HAP-1 (cell line): ENCODE measurements around the gene CHMP3.

ENCODE experiments used
- DNase-seq, 2 experiments: peaks; one replicate each; pipeline ENCODE4 v3.0.0-alpha.2; 2016 to 2020; ENCODE audit warnings: low spot score in 2 of 2
- H3K27me3 ChIP-seq: fragments of 250-450 bp; sonication (Bioruptor Pico); 2 replicates; pipeline ENCODE4 v1.5.1; 2020; ENCODE audit warnings: low read depth, mild to moderate bottlenecking, moderate library complexity
- H3K36me3 ChIP-seq: fragments of 250-450 bp; sonication (Bioruptor Pico); replicated peaks from 2 replicates; pipeline ENCODE4 v1.5.1; 2020; ENCODE audit warnings: mild to moderate bottlenecking
- H3K4me1 ChIP-seq: fragments of 250-450 bp; sonication (Bioruptor Pico); 2 replicates; pipeline ENCODE4 v1.5.1; 2020; ENCODE audit warnings: mild to moderate bottlenecking
- H3K4me3 ChIP-seq: fragments of 250-450 bp; sonication (Bioruptor Pico); 2 replicates; pipeline ENCODE4 v1.5.1; 2020; ENCODE audit warnings: mild to moderate bottlenecking, moderate library complexity
- H3K9me3 ChIP-seq: fragments of 250-450 bp; sonication (Bioruptor Pico); 2 replicates; pipeline ENCODE4 v1.5.1; 2020; ENCODE audit warnings: mild to moderate bottlenecking, moderate library complexity
- in situ Hi-C: fragments of 300-500 bp; cut with MboI; formaldehyde crosslinking; loops from 3 replicates; pipeline ENCODE4 v1.14.3; 2020; ENCODE audit warnings: low sequenced_read_pairs, inconsistent platforms, mixed read lengths

The CHMP3 gene

DNA sequence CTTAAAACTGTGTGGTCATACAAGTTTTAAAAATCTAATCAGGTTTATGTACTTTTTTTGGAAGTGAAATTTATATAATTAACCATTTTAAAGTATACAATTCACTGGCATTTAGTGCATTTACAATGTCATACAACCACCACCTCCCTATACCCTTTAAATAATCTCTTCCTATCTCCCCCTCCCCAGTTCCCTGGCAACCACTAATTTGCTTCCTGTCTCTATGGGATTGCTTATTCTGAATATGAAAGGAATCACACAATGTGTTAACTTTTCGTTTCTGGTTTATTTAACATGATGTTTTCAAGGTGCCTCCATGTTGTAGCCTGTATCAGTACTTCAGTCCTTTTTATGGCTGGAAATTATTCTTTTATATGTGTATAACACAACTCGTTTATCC lies 19.4 kb downstream of the CHMP3 start:
- H3K9me3 ChIP-seq = peaks cover 10% of the 10 kb centered on the region
- no peaks in the 10 kb centered on the region for H3K27me3 ChIP-seq
- in situ Hi-C loops = no loop called here

DNA sequence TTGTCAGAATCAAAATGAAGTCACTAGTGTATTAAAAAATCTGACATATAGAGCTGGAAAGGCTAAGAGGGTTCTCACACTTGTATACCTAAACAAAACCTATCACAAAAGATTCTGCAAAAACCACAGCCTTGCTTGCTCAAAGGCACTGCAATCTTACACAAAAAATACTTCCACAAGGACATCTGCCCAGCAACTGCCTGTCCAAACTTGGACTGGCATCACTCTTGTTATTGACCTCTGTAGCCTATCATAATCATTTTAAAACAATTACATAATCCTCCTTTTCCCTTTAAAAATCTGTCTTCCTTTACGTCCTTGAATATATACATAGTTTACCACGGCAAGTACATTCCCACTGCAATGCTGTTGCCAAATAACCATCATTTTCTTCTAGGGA lies 19.9 kb downstream of the CHMP3 start:
- no peaks in the 10 kb centered on the region for H3K27me3 ChIP-seq
- no peaks in the 10 kb centered on the region for H3K4me1 ChIP-seq
- in situ Hi-C loops = no loop called here
- no peaks in the 10 kb centered on the region for H3K36me3 ChIP-seq
- peaks cover 10% of the 10 kb centered on the region for H3K9me3 ChIP-seq
- H3K4me3 ChIP-seq = no peak overlapping the region
- no peak for DNase-seq

More for the DNA sequence above, 19.4 kb downstream of the CHMP3 start:
- no peak overlapping the region for H3K4me3 ChIP-seq
- no peaks in the 10 kb centered on the region for H3K36me3 ChIP-seq
- DNase-seq = no peak
- no peaks in the 10 kb centered on the region for H3K4me1 ChIP-seq

- Histone ChIP-seq H3K27me3 (no peaks in the 10 kb centered on the region), H3K4me3 (no peak overlapping the region), H3K4me1 (no peaks in the 10 kb centered on the region), H3K9me3 (peaks cover 10% of the 10 kb centered on the region), H3K36me3 (no peaks in the 10 kb centered on the region)
- in situ Hi-C loops = no loop called here
- DNase-seq = no peak
Observed at GRCh38 chr2:86542814-86543213, 20.4 kb downstream of the CHMP3 start.

GRCh38 chr2:86541334-86541733 lies 21.9 kb downstream of the CHMP3 start:
- no peaks in the 10 kb centered on the region for H3K27me3 ChIP-seq
- no peak overlapping the region for H3K4me3 ChIP-seq
- no peaks in the 10 kb centered on the region for H3K4me1 ChIP-seq
- no peaks in the 10 kb centered on the region for H3K36me3 ChIP-seq
- peaks cover 6% of the 10 kb centered on the region for H3K9me3 ChIP-seq
- in situ Hi-C loops = no loop called here
- DNase-seq = no peak

- in situ Hi-C loops = no loop called here
- H3K4me1 ChIP-seq = no peaks in the 10 kb centered on the region
- H3K4me3 ChIP-seq = no peak overlapping the region
Observed at GRCh38 chr2:86533589-86533988, 29.7 kb downstream of the CHMP3 start.

GRCh38 chr2:86525421-86526340 lies 37.6 kb downstream of the CHMP3 start:
- DNase-seq = peak in 1 of 2 experiments; percentile 95
- H3K9me3 ChIP-seq = no peaks in the 10 kb centered on the region
- no peaks in the 10 kb centered on the region; the same call in 1 of the 2 replicates for H3K36me3 ChIP-seq
- in situ Hi-C loops = no loop called here
- no peak overlapping the region for H3K4me3 ChIP-seq
- peaks cover 16% of the 10 kb centered on the region for H3K4me1 ChIP-seq
- no peaks in the 10 kb centered on the region for H3K27me3 ChIP-seq

More at GRCh38 chr2:86533589-86533988, 29.7 kb downstream of the CHMP3 start:
- Histone ChIP-seq H3K27me3 (no peaks in the 10 kb centered on the region), H3K9me3 (peaks cover 3% of the 10 kb centered on the region), H3K36me3 (no peaks in the 10 kb centered on the region)
- no peak for DNase-seq

DNA sequence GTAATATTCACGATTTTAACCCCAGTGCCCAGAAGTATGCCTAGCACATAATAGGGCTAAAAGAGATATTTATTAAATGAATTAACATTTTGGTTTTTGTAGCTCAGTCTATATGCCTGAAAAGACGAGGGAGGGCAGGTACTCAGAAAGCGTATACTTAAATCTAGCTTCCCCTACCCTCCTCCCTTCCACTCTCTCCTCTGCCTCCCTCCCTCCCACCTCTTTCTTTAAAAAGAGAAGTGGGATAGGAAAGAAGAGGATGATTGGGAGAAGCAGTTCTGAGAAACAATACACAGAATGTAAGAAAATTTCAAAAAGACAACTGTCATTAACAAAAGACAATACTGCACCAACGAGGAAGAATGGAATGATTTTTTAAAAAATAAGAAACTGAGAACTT lies 39.8 kb downstream of the CHMP3 start:
- Histone ChIP-seq H3K36me3 (no peaks in the 10 kb centered on the region; the same call in 1 of the 2 replicates), H3K4me1 (peaks cover 16% of the 10 kb centered on the region), H3K27me3 (no peaks in the 10 kb centered on the region), H3K4me3 (no peak overlapping the region), H3K9me3 (no peaks in the 10 kb centered on the region)
- DNase-seq = no peak
- in situ Hi-C loops = no loop called here

DNA sequence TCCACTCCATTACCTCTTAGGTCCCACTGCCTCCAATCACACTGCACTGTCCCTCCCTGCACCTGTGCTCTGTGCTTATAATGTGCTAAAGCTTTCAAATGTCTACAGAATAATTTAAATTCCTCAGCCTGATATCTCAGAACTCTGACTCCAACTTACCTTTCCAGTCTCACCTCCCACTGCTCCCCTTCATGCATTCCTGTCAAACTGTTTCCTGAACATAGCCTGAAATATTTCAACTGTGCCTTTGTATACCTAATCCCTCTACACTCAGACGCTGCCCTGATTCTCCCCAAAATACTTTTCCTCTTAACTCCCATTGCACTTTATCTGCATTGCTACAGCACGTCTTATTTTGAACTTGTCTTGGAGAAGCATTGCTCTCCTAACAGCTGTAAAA lies 40.5 kb downstream of the CHMP3 start:
- Histone ChIP-seq H3K4me3 (no peak overlapping the region), H3K4me1 (peaks cover 16% of the 10 kb centered on the region), H3K27me3 (no peaks in the 10 kb centered on the region), H3K9me3 (no peaks in the 10 kb centered on the region), H3K36me3 (no peaks in the 10 kb centered on the region; the same call in 1 of the 2 replicates)
- no peak for DNase-seq
- in situ Hi-C loops = no loop called here

DNA sequence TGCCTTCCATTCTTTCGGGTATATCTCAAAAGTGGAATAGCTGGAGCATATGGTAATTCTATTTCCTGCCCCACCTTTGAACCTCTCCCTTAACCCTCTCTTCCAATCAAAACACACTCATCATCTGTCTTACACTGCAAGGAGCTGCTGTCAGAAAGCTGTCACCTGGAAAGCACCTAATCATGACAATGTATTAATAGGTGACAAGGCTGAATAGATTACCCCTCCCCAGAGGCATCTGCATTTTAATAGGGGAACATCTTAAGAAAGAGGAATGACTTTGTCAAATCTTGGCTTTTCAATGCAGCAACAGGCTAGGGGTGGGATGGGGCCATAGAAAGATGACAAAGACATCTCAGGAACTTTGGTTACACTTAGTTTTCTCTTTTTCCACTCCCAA lies 41.3 kb downstream of the CHMP3 start:
- no peaks in the 10 kb centered on the region for H3K9me3 ChIP-seq
- in situ Hi-C loops = no loop called here
- H3K4me1 ChIP-seq = peaks cover 16% of the 10 kb centered on the region
- H3K36me3 ChIP-seq = no peaks in the 10 kb centered on the region; the same call in 1 of the 2 replicates
- no peaks in the 10 kb centered on the region for H3K27me3 ChIP-seq
- H3K4me3 ChIP-seq = no peak overlapping the region
- DNase-seq = no peak

DNA sequence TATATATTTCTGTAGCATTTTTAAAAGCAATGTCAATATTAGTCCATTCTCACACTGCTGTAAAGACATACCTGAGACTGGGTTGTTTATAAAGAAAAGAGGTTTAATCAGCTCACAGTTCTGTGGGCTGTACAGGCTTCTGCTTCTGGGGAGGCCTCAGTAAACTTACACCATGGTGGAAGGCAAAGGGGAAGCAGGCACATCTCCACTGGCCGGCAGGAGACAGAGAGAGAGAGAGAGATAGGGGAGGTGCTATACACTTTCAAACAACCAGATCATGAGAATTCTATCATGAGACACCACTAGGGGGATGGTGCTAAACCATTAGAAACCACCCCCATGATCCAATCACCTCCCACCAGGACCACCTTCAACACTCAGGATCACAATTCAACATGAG lies 43.1 kb downstream of the CHMP3 start:
- no peaks in the 10 kb centered on the region; the same call in 1 of the 2 replicates for H3K36me3 ChIP-seq
- no peaks in the 10 kb centered on the region for H3K9me3 ChIP-seq
- no peak for DNase-seq
- in situ Hi-C loops = no loop called here
- H3K4me3 ChIP-seq = no peak overlapping the region
- peaks cover 5% of the 10 kb centered on the region for H3K4me1 ChIP-seq
- H3K27me3 ChIP-seq = no peaks in the 10 kb centered on the region

DNA sequence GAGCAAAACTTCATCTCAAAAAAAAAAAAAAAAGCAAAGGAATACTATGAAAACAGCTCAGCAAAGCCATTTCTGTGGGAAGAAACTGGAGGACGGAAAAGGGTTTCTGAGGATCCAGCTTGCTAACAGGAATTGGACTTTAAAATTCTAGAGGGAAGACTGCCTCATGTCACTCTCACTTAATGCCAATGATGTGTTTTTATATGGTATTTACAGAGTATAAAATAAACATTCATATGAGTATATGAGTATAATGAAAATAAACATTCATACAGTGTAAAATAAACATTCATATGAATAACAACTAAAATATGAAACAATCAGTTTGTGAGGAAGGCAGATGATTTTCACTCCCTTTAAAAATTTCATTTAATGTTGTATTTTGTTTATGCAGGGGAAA lies 43.9 kb downstream of the CHMP3 start:
- no peak for DNase-seq
- H3K4me3 ChIP-seq = no peak overlapping the region
- no peaks in the 10 kb centered on the region for H3K4me1 ChIP-seq
- H3K9me3 ChIP-seq = no peaks in the 10 kb centered on the region
- no peaks in the 10 kb centered on the region for H3K27me3 ChIP-seq
- in situ Hi-C loops = no loop called here
- no peaks in the 10 kb centered on the region for H3K36me3 ChIP-seq

DNA sequence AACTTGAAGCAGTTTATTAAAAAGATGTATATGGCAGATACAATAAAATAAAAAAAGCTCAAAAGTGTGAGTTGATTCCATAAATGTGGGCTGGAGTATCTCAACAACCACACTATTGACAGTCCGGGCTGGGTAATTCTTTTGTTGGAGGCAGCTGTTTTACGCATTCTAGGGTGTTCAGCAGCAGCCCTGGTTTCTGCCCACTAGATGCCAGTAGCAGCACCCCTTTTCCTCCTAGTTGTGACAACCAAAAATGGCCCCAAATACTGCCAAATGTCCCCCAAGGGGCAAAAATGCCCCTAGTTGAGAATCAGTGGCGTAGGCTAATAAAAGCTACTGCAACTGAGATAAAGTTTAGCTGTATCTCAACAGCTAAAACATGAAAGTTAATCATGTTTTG lies 44.8 kb downstream of the CHMP3 start:
- in situ Hi-C loops = no loop called here
- no peak for DNase-seq
- Histone ChIP-seq H3K4me3 (no peak overlapping the region), H3K36me3 (no peaks in the 10 kb centered on the region), H3K9me3 (no peaks in the 10 kb centered on the region), H3K4me1 (no peaks in the 10 kb centered on the region), H3K27me3 (no peaks in the 10 kb centered on the region)

DNA sequence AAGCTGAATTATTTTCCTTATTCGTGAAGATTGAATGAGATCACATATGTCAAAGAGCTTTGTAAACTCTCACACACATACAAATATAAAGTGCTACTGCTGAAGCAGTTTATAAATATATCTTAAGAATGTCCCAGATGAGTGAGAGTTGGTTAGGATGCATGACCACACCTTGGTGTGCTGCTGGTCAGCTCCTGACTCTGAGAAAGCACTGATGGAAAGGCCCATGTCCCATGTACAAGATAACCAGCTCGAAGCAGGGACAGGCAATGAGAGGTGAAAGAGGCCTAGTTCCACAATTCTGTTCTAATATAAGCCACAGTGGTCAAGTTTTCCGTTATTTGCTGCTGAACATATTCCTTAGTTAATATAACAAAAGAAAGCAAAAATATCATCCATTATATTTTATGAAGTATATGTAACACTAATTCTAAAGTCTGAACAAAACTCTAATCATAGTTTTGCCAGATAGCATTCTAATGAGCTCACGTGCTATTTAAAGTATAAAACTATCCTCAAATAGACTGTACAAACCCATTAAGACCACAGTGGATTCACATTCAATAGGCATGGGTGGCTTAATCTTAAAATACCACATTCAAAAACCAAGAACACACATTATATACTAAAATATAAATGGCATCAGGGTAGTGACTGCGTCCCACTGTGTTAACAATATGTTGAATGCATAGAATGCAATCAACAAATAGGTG lies 49.1 kb downstream of the CHMP3 start:
- H3K9me3 ChIP-seq = no peaks in the 10 kb centered on the region
- no peak overlapping the region for H3K4me3 ChIP-seq
- no peak for DNase-seq
- no peaks in the 10 kb centered on the region for H3K27me3 ChIP-seq
- in situ Hi-C loops = no loop called here
- H3K36me3 ChIP-seq = no peaks in the 10 kb centered on the region
- H3K4me1 ChIP-seq = no peaks in the 10 kb centered on the region

DNA sequence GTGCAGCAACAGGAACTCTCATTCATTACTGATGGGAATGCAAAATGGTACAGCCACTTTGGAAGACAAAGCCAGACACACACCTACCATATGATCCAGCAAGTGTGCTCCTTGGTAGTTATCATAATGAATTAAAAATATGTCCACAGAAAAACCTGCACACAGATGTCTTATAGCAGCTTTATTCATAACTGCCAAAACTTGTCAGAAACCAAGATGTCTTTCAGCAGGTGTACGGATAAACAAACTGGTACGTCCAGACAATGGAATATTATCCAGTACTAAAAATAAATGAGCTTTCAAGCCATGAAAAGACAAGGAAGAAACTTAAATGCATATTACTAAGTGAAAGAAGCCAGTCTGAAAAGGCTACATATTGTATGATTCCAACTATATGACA lies 50.4 kb downstream of the CHMP3 start:
- no peaks in the 10 kb centered on the region for H3K36me3 ChIP-seq
- no peaks in the 10 kb centered on the region for H3K9me3 ChIP-seq
- H3K4me3 ChIP-seq = no peak overlapping the region
- no peaks in the 10 kb centered on the region for H3K4me1 ChIP-seq
- no peak for DNase-seq
- in situ Hi-C loops = no loop called here
- no peaks in the 10 kb centered on the region for H3K27me3 ChIP-seq
